ENCODE measurements around the gene CHAD. TPM values are rescaled to one million over a fixed set of nuclear protein-coding genes. Genes with fewer than 3 reads are reported as not detected.

Gene CHAD
- total RNA-seq, 2 donors from 2014 or later: 8.8 to 13.2 TPM

DNA sequence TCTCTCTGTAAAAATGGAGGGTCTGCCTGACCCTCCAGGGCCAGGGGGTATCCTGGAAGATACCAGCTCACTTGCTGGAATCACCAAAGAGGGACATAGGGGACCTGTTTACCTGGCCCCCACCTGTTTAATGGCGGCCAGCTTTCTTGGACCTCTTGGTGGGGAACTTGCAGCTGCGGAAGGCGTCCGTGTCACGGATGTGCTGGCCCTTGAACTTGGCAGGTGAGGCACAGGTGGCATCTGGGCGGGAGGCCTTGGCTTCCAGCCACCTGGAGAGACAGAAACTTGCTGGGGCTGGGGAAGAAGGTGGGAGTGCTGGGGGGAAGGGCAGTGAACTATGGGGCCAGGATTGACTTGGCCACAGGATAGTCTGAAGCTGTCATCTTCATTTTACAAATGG is 3.5 kb downstream of the CHAD start:
- intact Hi-C loops (cut with DNase I): no loop called here

DNA sequence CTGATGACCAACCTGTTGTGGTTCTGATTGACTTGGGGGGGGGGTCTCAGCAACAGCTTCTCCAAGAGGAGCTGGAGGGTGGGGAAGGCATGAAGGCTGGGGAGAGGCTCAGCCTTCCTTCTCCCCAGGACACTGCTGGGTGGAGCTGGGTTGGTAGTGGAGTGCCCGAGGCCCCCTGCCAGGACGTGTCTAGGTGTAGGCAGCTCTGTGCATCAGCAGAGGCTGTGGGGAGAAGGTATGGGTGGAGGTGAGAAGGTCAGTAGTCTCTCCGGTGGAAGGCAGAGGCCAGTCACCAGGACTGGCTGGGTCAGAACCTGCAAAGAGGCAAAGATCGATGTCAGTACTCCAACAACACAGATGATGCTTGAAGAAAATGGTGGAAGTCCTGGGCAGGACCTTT is 3.9 kb downstream of the CHAD start:
- intact Hi-C loops (cut with DNase I): no loop called here
- ATAC-seq (no peak), DNase-seq (no peak)
- Histone ChIP-seq H3K36me3 (replicated peaks in 1 of 2; ENCODE audit: insufficient read depth in 1 of 2, low read depth in 2 of 2) (no peaks in the 10 kb centered on the region), H3K9me3 (no peaks in the 10 kb centered on the region), H3K4me1 (peaks cover 24% of the 10 kb centered on the region), H3K27ac (no peak overlapping the region), H3K27me3 (no peaks in the 10 kb centered on the region), H3K4me3 (no peak overlapping the region)
- WGBS, 2 donors: 86 to 97% methylated on average over 4 of the region's 4 CpGs
- TF ChIP-seq POLR2A (IDR thresholded peaks at IDR 0.05): no peak
- no peak for TF ChIP-seq CTCF (IDR thresholded peaks at IDR 0.05)

More for the DNA sequence above, 3.5 kb downstream of the CHAD start:
- Histone ChIP-seq H3K27me3 (no peaks in the 10 kb centered on the region), H3K4me1 (peaks cover 24% of the 10 kb centered on the region), H3K36me3 (replicated peaks in 1 of 2; ENCODE audit: insufficient read depth in 1 of 2, low read depth in 2 of 2) (no peaks in the 10 kb centered on the region), H3K27ac (no peak overlapping the region), H3K4me3 (no peak overlapping the region), H3K9me3 (no peaks in the 10 kb centered on the region)
- ATAC-seq (no peak), DNase-seq (no peak)
- WGBS, 2 donors: 60 to 76% methylated on average over 6 of the region's 6 CpGs
- TF ChIP-seq POLR2A (IDR thresholded peaks at IDR 0.05) (no peak), CTCF (IDR thresholded peaks at IDR 0.05) (no peak)

DNA sequence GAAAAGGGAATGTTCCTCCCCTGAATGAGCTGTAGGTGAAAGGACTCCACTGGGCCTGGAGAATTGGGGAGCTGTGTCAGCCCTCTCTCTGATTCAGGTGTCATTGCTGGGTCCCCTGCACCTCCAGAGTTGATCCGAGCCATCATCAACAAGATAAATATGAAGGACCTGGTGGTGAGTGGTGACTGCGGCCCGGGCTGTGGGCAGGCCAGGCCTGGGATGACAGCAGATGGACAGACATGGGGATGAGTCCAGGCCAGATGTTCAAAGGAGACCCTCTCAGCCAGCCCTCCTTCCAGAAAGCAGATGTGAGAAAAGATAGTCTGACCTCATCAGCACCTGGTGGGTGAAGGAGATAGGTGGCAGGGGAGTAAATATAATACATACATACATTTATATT is 4.6 kb downstream of the CHAD start:
- H3K27ac ChIP-seq: no peak overlapping the region
- H3K4me3 ChIP-seq: no peak overlapping the region
- H3K36me3 ChIP-seq (replicated peaks in 1 of 2; ENCODE audit: insufficient read depth in 1 of 2, low read depth in 2 of 2): no peaks in the 10 kb centered on the region
- H3K9me3 ChIP-seq: no peaks in the 10 kb centered on the region
- DNase-seq (no peak), ATAC-seq (no peak)
- no peaks in the 10 kb centered on the region for H3K27me3 ChIP-seq
- TF ChIP-seq POLR2A (IDR thresholded peaks at IDR 0.05) (no peak), CTCF (IDR thresholded peaks at IDR 0.05) (no peak)
- WGBS, 2 donors: 84 to 93% methylated on average over 3 of the region's 3 CpGs
- H3K4me1 ChIP-seq: peaks cover 20% of the 10 kb centered on the region
- intact Hi-C loops (cut with DNase I): no loop called here

DNA sequence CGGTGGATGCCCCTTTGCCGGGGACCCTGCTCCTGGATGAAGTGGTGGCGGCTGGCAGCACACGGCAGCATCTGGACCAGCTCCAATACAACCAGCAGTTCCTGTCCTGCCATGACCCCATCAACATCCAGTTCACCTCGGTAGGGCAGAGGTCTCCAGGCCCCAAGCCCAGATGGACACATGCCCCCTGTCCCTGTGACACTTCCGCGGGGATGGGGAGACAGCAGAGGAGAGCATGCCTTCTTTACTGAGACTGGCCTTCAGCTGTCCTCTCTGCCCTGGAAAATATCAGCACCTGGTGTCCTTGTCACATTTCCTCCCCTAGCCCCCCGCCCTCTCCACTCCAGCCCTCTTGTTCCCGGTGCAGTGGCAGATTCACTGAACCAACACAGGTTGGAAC is 6.2 kb downstream of the CHAD start:
- 33 to 45% methylated on average over 6 to 9 of the region's 9 CpGs for WGBS, 2 donors
- no peak overlapping the region for H3K27ac ChIP-seq
- intact Hi-C loops (cut with DNase I): no loop called here

More for the DNA sequence above, 6.2 kb downstream of the CHAD start:
- TF ChIP-seq CTCF (IDR thresholded peaks at IDR 0.05): no peak
- no peak for TF ChIP-seq POLR2A (IDR thresholded peaks at IDR 0.05)
- H3K36me3 ChIP-seq (replicated peaks in 1 of 2; ENCODE audit: insufficient read depth in 1 of 2, low read depth in 2 of 2): no peaks in the 10 kb centered on the region
- H3K4me1 ChIP-seq: peaks cover 10% of the 10 kb centered on the region
- no peaks in the 10 kb centered on the region for H3K9me3 ChIP-seq
- H3K4me3 ChIP-seq: no peak overlapping the region
- H3K27me3 ChIP-seq: no peaks in the 10 kb centered on the region
- DNase-seq: no peak
- no peak for ATAC-seq

Data from body of pancreas (tissue), 4 donors.